GM12875 (cell line): ENCODE data around the gene UBD.

Experiments
- H3K4me3 ChIP-seq: one replicate; pipeline ENCODE4 v1.5.1; 2011; ENCODE audit warnings: low read depth, low read length, control low read depth
- CTCF ChIP-seq: IDR thresholded peaks from 2 replicates; pipeline ENCODE4 v1.5.1; 2011; ENCODE audit warnings: low read depth, mild to moderate bottlenecking, control low read depth, inconsistent platforms, low read length, moderate library complexity, borderline replicate concordance; ENCODE audit not compliant: insufficient read depth

UBD gene

GRCh38 chr6:29507319-29507718 lies 52.2 kb downstream of the UBD start:
- no peak overlapping the region for H3K4me3 ChIP-seq
- no peak for TF ChIP-seq CTCF

- H3K4me3 ChIP-seq = no peak overlapping the region
- TF ChIP-seq CTCF = no peak
These were observed 53.0 kb downstream of the UBD start for GRCh38 chr6:29506446-29507067.

GRCh38 chr6:29505808-29506207 lies 53.7 kb downstream of the UBD start:
- TF ChIP-seq CTCF = no peak
- H3K4me3 ChIP-seq = no peak overlapping the region
